ENCODE results near the gene S100Z.
"Not testable (repeated sequence)": the region's sequence is repeated elsewhere in the genome, so short reads cannot be mapped to it uniquely, and the experiment has no call there.

The S100Z gene

DNA sequence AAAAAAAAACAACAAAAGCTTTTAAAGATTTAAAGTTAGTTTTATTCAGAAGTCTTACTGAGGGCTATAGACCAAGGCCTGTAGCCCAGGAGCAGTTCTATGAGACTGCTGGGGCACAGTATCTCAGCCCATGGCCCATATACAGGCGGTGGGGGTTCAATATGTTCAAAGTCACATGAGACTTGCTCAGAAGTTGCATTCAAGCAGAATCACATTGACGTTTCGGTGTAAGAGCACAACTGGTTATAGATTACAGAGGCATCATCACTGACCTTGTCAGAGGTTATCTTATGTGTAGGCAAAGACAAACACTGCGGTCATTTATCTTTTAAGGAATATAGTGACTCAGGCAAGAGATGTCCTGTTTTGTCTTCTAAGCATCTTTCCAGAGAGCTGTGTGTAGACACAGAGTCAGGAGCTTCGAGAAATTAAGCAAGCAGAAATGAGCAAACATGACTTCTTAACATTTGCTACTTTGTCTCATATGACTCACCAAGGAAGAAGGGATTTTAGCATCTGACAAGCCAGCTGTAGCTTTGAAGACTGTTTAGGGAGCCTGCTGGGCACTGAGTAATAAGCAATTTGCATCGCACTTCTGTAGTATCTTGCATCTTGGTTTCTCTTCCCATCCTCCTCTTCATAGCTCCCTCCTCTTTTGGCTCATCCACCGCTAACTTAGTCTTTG is 43.9 kb upstream of the S100Z start:
- no peak for DNase-seq
- Mint-ChIP-seq H3K4me1 (peaks cover 33% of the 10 kb centered on the region), H3K9me3 (peaks cover 10% of the 10 kb centered on the region), H3K27ac (no peak overlapping the region), H3K27me3 (ENCODE audit: low read depth, poor library complexity) (peaks cover 7% of the 10 kb centered on the region), H3K4me3 (peak overlapping the region; percentile 14), H3K36me3 (ENCODE audit: low read depth) (peaks cover 3% of the 10 kb centered on the region)
- TF ChIP-seq, protein P1, sequence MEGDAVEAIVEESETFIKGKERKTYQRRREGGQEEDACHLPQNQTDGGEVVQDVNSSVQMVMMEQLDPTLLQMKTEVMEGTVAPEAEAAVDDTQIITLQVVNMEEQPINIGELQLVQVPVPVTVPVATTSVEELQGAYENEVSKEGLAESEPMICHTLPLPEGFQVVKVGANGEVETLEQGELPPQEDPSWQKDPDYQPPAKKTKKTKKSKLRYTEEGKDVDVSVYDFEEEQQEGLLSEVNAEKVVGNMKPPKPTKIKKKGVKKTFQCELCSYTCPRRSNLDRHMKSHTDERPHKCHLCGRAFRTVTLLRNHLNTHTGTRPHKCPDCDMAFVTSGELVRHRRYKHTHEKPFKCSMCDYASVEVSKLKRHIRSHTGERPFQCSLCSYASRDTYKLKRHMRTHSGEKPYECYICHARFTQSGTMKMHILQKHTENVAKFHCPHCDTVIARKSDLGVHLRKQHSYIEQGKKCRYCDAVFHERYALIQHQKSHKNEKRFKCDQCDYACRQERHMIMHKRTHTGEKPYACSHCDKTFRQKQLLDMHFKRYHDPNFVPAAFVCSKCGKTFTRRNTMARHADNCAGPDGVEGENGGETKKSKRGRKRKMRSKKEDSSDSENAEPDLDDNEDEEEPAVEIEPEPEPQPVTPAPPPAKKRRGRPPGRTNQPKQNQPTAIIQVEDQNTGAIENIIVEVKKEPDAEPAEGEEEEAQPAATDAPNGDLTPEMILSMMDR (IDR thresholded peaks at IDR 0.05) = no peak

DNA sequence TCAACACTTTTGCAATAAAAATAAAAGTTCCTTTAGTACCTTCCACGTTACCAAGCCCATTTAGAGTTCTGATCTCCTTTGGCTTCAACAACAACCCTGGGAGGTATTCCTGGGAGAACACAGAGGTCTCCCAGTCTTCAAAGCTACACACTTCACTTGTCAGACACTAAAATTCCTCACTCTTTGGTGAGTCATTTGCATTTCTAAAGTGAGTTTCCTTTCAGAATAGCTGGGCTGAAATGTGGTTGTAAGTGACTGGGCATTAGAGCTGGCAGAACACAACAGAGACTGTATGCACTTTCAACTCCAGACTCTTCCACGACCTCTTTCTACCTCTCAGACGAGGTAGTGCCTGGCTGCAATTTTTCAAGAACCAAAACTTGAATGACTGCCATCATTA is 42.5 kb upstream of the S100Z start:
- DNase-seq = no peak
- H3K27ac Mint-ChIP-seq = no peak overlapping the region
- TF ChIP-seq, protein P1 (IDR thresholded peaks at IDR 0.05) = no peak
- H3K27me3 Mint-ChIP-seq (ENCODE audit: low read depth, poor library complexity) = peaks cover 7% of the 10 kb centered on the region
- no peak overlapping the region for H3K4me3 Mint-ChIP-seq
- H3K36me3 Mint-ChIP-seq (ENCODE audit: low read depth) = peaks cover 8% of the 10 kb centered on the region
- H3K9me3 Mint-ChIP-seq = peaks cover 16% of the 10 kb centered on the region
- peaks cover 29% of the 10 kb centered on the region for H3K4me1 Mint-ChIP-seq

DNA sequence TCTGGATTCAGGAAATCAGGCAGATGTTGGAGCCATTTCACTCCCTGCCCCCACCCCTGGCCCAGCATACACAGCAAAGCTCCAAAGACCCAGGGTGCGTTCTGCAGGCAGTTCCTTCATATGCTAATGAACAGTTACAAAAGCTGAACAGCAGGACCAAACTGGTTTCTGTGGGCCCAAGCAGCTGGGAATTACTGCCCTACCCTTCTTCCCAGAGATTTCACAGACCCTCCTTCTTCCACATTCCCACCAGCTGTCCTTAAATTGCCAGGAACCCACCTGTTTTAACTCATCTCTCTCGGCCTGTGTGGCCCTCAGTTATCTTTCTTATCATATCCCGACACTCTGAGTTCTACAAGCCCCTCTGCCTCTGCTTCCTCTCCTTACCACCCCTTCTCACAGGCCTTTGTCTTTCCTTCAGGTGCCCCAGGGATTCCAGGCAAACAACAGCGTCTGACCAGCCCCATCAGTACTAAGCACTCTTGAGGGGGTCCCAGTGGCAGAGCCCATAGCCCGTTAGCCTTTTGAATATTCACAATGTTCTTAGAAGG is 41.6 kb upstream of the S100Z start:
- peaks cover 7% of the 10 kb centered on the region for H3K27me3 Mint-ChIP-seq (ENCODE audit: low read depth, poor library complexity)
- no peak for DNase-seq
- no peak overlapping the region for H3K4me3 Mint-ChIP-seq
- TF ChIP-seq, protein P1 (IDR thresholded peaks at IDR 0.05) = no peak
- H3K27ac Mint-ChIP-seq = peak overlapping the region; percentile 4
- H3K9me3 Mint-ChIP-seq = peaks cover 18% of the 10 kb centered on the region
- peaks cover 29% of the 10 kb centered on the region for H3K4me1 Mint-ChIP-seq
- H3K36me3 Mint-ChIP-seq (ENCODE audit: low read depth) = peaks cover 8% of the 10 kb centered on the region

DNA sequence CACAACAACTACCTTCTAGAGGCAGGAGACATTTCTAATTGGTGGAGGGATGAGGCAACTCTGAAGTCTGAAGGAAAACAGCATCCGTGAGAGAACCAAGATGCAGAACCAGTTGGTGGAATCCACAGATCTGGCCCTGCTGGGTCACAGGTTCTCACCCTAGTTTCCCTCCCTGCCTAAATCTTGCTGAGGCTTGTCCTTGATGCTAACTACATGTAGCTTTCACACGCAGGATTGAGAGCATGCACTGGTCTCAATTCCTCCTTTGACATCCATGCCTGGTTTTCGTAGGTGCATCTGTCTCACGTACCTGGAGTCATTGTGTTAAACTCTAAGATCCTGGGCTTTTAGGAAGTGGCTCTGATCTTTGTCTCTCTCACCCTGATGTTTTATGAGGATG is 40.7 kb upstream of the S100Z start:
- Mint-ChIP-seq H3K27me3 (ENCODE audit: low read depth, poor library complexity) (peaks cover 7% of the 10 kb centered on the region), H3K27ac (no peak overlapping the region), H3K36me3 (ENCODE audit: low read depth) (peaks cover 8% of the 10 kb centered on the region), H3K9me3 (peaks cover 19% of the 10 kb centered on the region), H3K4me1 (peaks cover 29% of the 10 kb centered on the region), H3K4me3 (no peak overlapping the region)
- TF ChIP-seq, protein P1 (IDR thresholded peaks at IDR 0.05) = no peak
- DNase-seq = no peak

DNA sequence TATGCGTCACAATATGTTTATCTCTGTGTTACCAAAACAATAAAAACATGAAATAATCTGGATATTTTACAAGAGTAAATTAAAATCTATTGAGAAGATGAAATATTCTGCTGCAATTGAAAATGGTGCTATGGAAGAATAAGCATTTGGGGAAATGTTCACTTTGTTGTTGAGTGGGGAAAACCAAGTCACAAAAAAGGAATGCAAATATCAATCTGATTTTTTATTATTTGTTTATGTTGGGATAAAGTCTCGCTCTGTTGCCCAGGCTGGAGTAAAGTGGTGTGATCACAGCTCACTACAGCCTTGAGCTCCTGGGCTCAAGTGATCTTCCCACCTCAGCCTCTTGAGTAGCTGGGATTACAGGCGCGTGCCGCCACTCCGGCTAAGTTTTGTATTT is 39.6 kb upstream of the S100Z start:
- TF ChIP-seq, protein P1 (IDR thresholded peaks at IDR 0.05) = no peak
- H3K9me3 Mint-ChIP-seq = peaks cover 19% of the 10 kb centered on the region
- no peak for DNase-seq
- no peak overlapping the region for H3K27ac Mint-ChIP-seq
- H3K4me3 Mint-ChIP-seq = no peak overlapping the region
- peaks cover 7% of the 10 kb centered on the region for H3K27me3 Mint-ChIP-seq (ENCODE audit: low read depth, poor library complexity)
- peaks cover 8% of the 10 kb centered on the region for H3K36me3 Mint-ChIP-seq (ENCODE audit: low read depth)
- peaks cover 29% of the 10 kb centered on the region for H3K4me1 Mint-ChIP-seq

DNA sequence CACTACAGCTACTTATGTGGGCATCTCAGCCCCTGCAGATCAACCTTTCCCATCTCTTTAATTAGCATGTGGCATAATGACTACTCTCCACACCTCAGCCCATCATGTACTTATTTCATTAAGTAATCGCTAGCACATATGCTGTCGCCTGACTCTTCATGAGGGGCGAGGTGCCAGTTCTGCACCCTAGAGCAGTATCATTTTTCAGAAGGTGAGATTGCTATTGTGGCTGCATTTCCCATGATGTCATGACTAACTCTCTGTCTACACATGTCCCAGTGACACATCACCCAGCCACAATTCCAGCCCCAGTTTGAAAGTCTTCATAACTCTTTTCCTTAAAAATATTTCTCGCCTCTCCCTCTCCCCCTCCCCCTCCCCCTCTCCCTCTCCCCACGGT is 38.6 kb upstream of the S100Z start:
- Mint-ChIP-seq H3K36me3 (ENCODE audit: low read depth) (peaks cover 8% of the 10 kb centered on the region), H3K27ac (no peak overlapping the region), H3K9me3 (peaks cover 19% of the 10 kb centered on the region), H3K4me1 (peaks cover 24% of the 10 kb centered on the region), H3K4me3 (no peak overlapping the region), H3K27me3 (ENCODE audit: low read depth, poor library complexity) (peaks cover 15% of the 10 kb centered on the region)
- DNase-seq = no peak
- TF ChIP-seq, protein P1 (IDR thresholded peaks at IDR 0.05) = no peak

DNA sequence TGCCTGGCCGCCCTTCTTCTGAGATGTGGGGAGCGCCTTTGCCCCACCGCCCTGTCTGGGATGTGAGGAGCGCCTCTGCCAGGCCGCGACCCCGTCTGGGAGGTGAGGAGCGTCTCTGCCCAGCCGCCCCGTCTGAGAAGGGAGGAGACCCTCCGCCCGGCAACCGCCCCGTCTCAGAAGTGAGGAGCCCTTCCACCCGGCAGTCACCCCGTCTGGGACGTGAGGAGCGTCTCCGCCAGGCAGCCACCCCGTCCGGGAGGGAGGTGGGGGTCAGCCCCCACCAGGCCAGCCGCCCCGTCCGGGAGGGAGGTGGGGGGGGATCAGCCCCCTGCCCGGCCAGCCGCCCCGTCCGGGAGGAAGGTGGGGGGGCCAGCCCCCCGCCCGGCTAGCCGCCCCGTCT is 37.6 kb upstream of the S100Z start:
- H3K9me3 Mint-ChIP-seq = peaks cover 19% of the 10 kb centered on the region
- H3K4me3 Mint-ChIP-seq; H3K36me3 Mint-ChIP-seq (ENCODE audit: low read depth); H3K27ac Mint-ChIP-seq; DNase-seq: not testable (repeated sequence)
- H3K4me1 Mint-ChIP-seq = peaks cover 21% of the 10 kb centered on the region
- peaks cover 19% of the 10 kb centered on the region for H3K27me3 Mint-ChIP-seq (ENCODE audit: low read depth, poor library complexity)

All from nephron progenitor cell (in vitro differentiated cells).